Stomach smooth muscle (tissue), 2 donors: Measurements from ENCODE around the gene RUBCN.

Experiments used
- H3K27ac ChIP-seq: one replicate; pipeline ENCODE4 v1.7.0; 2013; ENCODE audit warnings: mild to moderate bottlenecking, low read length, inconsistent platforms
- H3K27me3 ChIP-seq, 2 donors: one replicate each; pipeline ENCODE4 v1.7.0; 2013; ENCODE audit warnings: low read length in 2 of 2; ENCODE audit not compliant: insufficient read depth in 2 of 2, control insufficient read depth in 1 of 2
- H3K36me3 ChIP-seq, 2 donors: one replicate each; pipeline ENCODE4 v1.7.0; 2013; ENCODE audit warnings: low read length in 2 of 2; ENCODE audit not compliant: control insufficient read depth in 2 of 2, insufficient read depth in 2 of 2
- H3K4me1 ChIP-seq: one replicate; pipeline ENCODE4 v1.7.0; 2013; ENCODE audit warnings: low read length; ENCODE audit not compliant: control insufficient read depth, insufficient read depth
- H3K4me3 ChIP-seq, 2 donors: one replicate each; pipeline ENCODE4 v1.7.0; 2013; ENCODE audit warnings: low read length in 2 of 2
- H3K9ac ChIP-seq, 2 donors: one replicate each; pipeline ENCODE4 v1.7.0; 2013; ENCODE audit warnings: low read length in 2 of 2, mild to moderate bottlenecking in 1 of 2
- H3K9me3 ChIP-seq, 2 donors: one replicate each; pipeline ENCODE4 v1.7.0; 2013; ENCODE audit warnings: low read length in 2 of 2; ENCODE audit not compliant: control insufficient read depth in 2 of 2
- donor health status: healthy.
- donor health status: Pancreatic carcinoma.

The RUBCN gene

GRCh38 chr3:197687570-197687969, 49.1 kb downstream of the RUBCN start:
- H3K9ac ChIP-seq = no peak overlapping the region
- H3K27ac ChIP-seq = no peak overlapping the region
- no peaks in the 10 kb centered on the region for H3K4me1 ChIP-seq
- no peaks in the 10 kb centered on the region for H3K27me3 ChIP-seq
- peaks cover 47 to 52% of the 10 kb centered on the region in 2 donors for H3K36me3 ChIP-seq
- H3K9me3 ChIP-seq = no peaks in the 10 kb centered on the region
- H3K4me3 ChIP-seq = no peak overlapping the region

- Histone ChIP-seq H3K4me1 (no peaks in the 10 kb centered on the region), H3K27me3 (no peaks in the 10 kb centered on the region), H3K36me3 (peaks cover 48 to 55% of the 10 kb centered on the region in 2 donors), H3K4me3 (no peak overlapping the region), H3K27ac (no peak overlapping the region), H3K9me3 (no peaks in the 10 kb centered on the region), H3K9ac (no peak overlapping the region)
Observed at GRCh38 chr3:197686899-197687298, 49.8 kb downstream of the RUBCN start.

GRCh38 chr3:197685546-197685945, 51.2 kb downstream of the RUBCN start:
- H3K36me3 ChIP-seq = peaks cover 47 to 53% of the 10 kb centered on the region in 2 donors

GRCh38 chr3:197683191-197683590, 53.5 kb downstream of the RUBCN start:
- peaks cover 39 to 52% of the 10 kb centered on the region in 2 donors for H3K36me3 ChIP-seq
- no peak overlapping the region for H3K4me3 ChIP-seq
- H3K9me3 ChIP-seq = no peaks in the 10 kb centered on the region
- no peak overlapping the region for H3K27ac ChIP-seq
- no peak overlapping the region for H3K9ac ChIP-seq
- H3K27me3 ChIP-seq = no peaks in the 10 kb centered on the region
- H3K4me1 ChIP-seq = no peaks in the 10 kb centered on the region

More at GRCh38 chr3:197685546-197685945, 51.2 kb downstream of the RUBCN start:
- H3K4me1 ChIP-seq = no peaks in the 10 kb centered on the region
- no peak overlapping the region for H3K27ac ChIP-seq
- H3K4me3 ChIP-seq = no peak overlapping the region
- no peaks in the 10 kb centered on the region for H3K27me3 ChIP-seq
- no peaks in the 10 kb centered on the region for H3K9me3 ChIP-seq
- no peak overlapping the region for H3K9ac ChIP-seq

GRCh38 chr3:197682713-197683112, 54.0 kb downstream of the RUBCN start:
- peaks cover 39 to 51% of the 10 kb centered on the region in 2 donors for H3K36me3 ChIP-seq
- H3K27me3 ChIP-seq = no peaks in the 10 kb centered on the region
- no peaks in the 10 kb centered on the region for H3K9me3 ChIP-seq
- no peaks in the 10 kb centered on the region for H3K4me1 ChIP-seq
- no peak overlapping the region for H3K4me3 ChIP-seq
- no peak overlapping the region for H3K9ac ChIP-seq
- H3K27ac ChIP-seq = no peak overlapping the region

- Histone ChIP-seq H3K27ac (no peak overlapping the region), H3K9ac (no peak overlapping the region), H3K9me3 (no peaks in the 10 kb centered on the region), H3K4me3 (no peak overlapping the region), H3K4me1 (no peaks in the 10 kb centered on the region), H3K36me3 (peaks cover 44% of the 10 kb centered on the region in 2 donors), H3K27me3 (no peaks in the 10 kb centered on the region)
Observed at GRCh38 chr3:197680955-197681521, 55.7 kb downstream of the RUBCN start.

- Histone ChIP-seq H3K27me3 (no peaks in the 10 kb centered on the region), H3K9ac (no peak overlapping the region), H3K36me3 (peaks cover 35 to 43% of the 10 kb centered on the region in 2 donors)
Observed at GRCh38 chr3:197675951-197676350, 60.8 kb downstream of the RUBCN start.

GRCh38 chr3:197675563-197675860, 61.2 kb downstream of the RUBCN start:
- no peak overlapping the region for H3K27ac ChIP-seq
- H3K4me3 ChIP-seq = no peak overlapping the region
- no peaks in the 10 kb centered on the region for H3K9me3 ChIP-seq
- no peaks in the 10 kb centered on the region for H3K27me3 ChIP-seq
- H3K4me1 ChIP-seq = no peaks in the 10 kb centered on the region
- peaks cover 33 to 40% of the 10 kb centered on the region in 2 donors for H3K36me3 ChIP-seq
- no peak overlapping the region for H3K9ac ChIP-seq

More at GRCh38 chr3:197675951-197676350, 60.8 kb downstream of the RUBCN start:
- H3K4me1 ChIP-seq = no peaks in the 10 kb centered on the region
- H3K27ac ChIP-seq = no peak overlapping the region
- no peak overlapping the region for H3K4me3 ChIP-seq
- H3K9me3 ChIP-seq = no peaks in the 10 kb centered on the region

- H3K27ac ChIP-seq = no peak overlapping the region
- no peak overlapping the region for H3K4me3 ChIP-seq
- no peak overlapping the region for H3K9ac ChIP-seq
- H3K27me3 ChIP-seq = no peaks in the 10 kb centered on the region
- no peaks in the 10 kb centered on the region for H3K9me3 ChIP-seq
- peaks cover 31 to 38% of the 10 kb centered on the region in 2 donors for H3K36me3 ChIP-seq
- H3K4me1 ChIP-seq = no peaks in the 10 kb centered on the region
Observed at GRCh38 chr3:197674741-197675562, 61.8 kb downstream of the RUBCN start.

- no peak overlapping the region for H3K27ac ChIP-seq
- no peaks in the 10 kb centered on the region for H3K4me1 ChIP-seq
- no peak overlapping the region for H3K9ac ChIP-seq
- H3K9me3 ChIP-seq = no peaks in the 10 kb centered on the region
- H3K36me3 ChIP-seq = peaks cover 31 to 37% of the 10 kb centered on the region in 2 donors
- no peak overlapping the region for H3K4me3 ChIP-seq
- no peaks in the 10 kb centered on the region for H3K27me3 ChIP-seq
Observed at GRCh38 chr3:197673170-197673569, 63.5 kb downstream of the RUBCN start.

GRCh38 chr3:197670361-197670760, 66.3 kb downstream of the RUBCN start:
- Histone ChIP-seq H3K9ac (no peak overlapping the region), H3K36me3 (peaks cover 18 to 25% of the 10 kb centered on the region in 2 donors), H3K27ac (no peak overlapping the region), H3K4me1 (no peaks in the 10 kb centered on the region), H3K4me3 (no peak overlapping the region), H3K9me3 (no peaks in the 10 kb centered on the region), H3K27me3 (no peaks in the 10 kb centered on the region)
